Thymus (tissue), 11 donors: Measurements from ENCODE around the gene ZNF445. TPM values are rescaled to one million over a fixed set of nuclear protein-coding genes. Genes with fewer than 3 reads are reported as not detected.
"Not testable (repeated sequence)": the region's sequence is repeated elsewhere in the genome, so short reads cannot be mapped to it uniquely, and the experiment has no call there.

Source experiments
- DNase-seq, 9 donors: peaks; one replicate each; pipeline ENCODE4 v3.0.0-alpha.2; 2013; ENCODE audit warnings: low spot score in 9 of 9, low read depth in 6 of 9, missing footprints in 1 of 9
- H3K27ac ChIP-seq, 2 donors: one replicate each; pipeline ENCODE4 v1.5.1; 2013; ENCODE audit warnings: control low read depth in 1 of 2, low read depth in 1 of 2, low read length in 1 of 2, mild to moderate bottlenecking in 1 of 2, moderate library complexity in 1 of 2
- H3K27me3 ChIP-seq, 2 donors: one replicate each; pipeline ENCODE4 v1.5.1; 2013; ENCODE audit warnings: low read length in 1 of 2; ENCODE audit not compliant: control insufficient read depth in 2 of 2, insufficient read depth in 1 of 2
- H3K36me3 ChIP-seq, 2 donors: one replicate each; pipeline ENCODE4 v1.5.1; 2013; ENCODE audit warnings: low read length in 1 of 2, mild to moderate bottlenecking in 1 of 2, moderate library complexity in 1 of 2; ENCODE audit not compliant: control insufficient read depth in 2 of 2, insufficient read depth in 2 of 2
- H3K4me1 ChIP-seq, 2 donors: one replicate each; pipeline ENCODE4 v1.5.1; 2013; ENCODE audit warnings: low read length in 2 of 2; ENCODE audit not compliant: control insufficient read depth in 2 of 2, insufficient read depth in 2 of 2
- H3K4me3 ChIP-seq, 2 donors: one replicate each; pipeline ENCODE4 v1.5.1; 2013; ENCODE audit warnings: low read length in 2 of 2, control low read depth in 1 of 2, mild to moderate bottlenecking in 1 of 2
- H3K9me3 ChIP-seq, 2 donors: one replicate each; pipeline ENCODE4 v1.5.1; 2013; ENCODE audit warnings: low read length in 1 of 2, mild to moderate bottlenecking in 1 of 2; ENCODE audit not compliant: control insufficient read depth in 2 of 2, insufficient read depth in 1 of 2
- WGBS: extraction: QIAGEN DNeasy Blood & Tissue Kit; methylation state at CpG from one replicate; pipeline ENCODE4 v1.1.7; 2013; 5-methylcytosine and 5-hydroxymethylcytosine counted together
- polyA plus RNA-seq: library from polyadenylated mRNA; stranded (reverse); fragments of 200-250 nt; gene quantifications from one replicate; pipeline ENCODE4 v1.2.3, GENCODE V29; 2013
- total RNA-seq: library from RNA; stranded (reverse); fragments of 120-200 nt; gene quantifications from one replicate; pipeline ENCODE4 v1.2.4, GENCODE V29; 2013
- donor health status: healthy.

The ZNF445 gene
- total and polyA plus RNA-seq, 2 donors = 5.0 to 5.9 TPM

GRCh38 chr3:44510000-44510368, 32.5 kb upstream of the ZNF445 start:
- Histone ChIP-seq H3K27ac (peak overlapping the region; percentile 81 to 89), H3K4me1 (peaks cover 8 to 10% of the 10 kb centered on the region in 2 donors)
- WGBS = under 1% methylated on average over 6 of the region's 6 CpGs

GRCh38 chr3:44509393-44509921, 32.0 kb upstream of the ZNF445 start:
- H3K9me3 ChIP-seq = peaks cover 1 to 5% of the 10 kb centered on the region in 2 donors
- peak in 1 of 9 donors; percentile 7 for DNase-seq
- H3K4me1 ChIP-seq = peaks cover 8 to 10% of the 10 kb centered on the region in 2 donors
- peaks cover 0 to 3% of the 10 kb centered on the region in 2 donors for H3K36me3 ChIP-seq
- 67% methylated on average over 2 of the region's 2 CpGs for WGBS
- no peaks in the 10 kb centered on the region for H3K27me3 ChIP-seq
- peak overlapping the region; percentile 57 to 89 for H3K27ac ChIP-seq
- peak overlapping the region; percentile 71 to 91 for H3K4me3 ChIP-seq

More at GRCh38 chr3:44510000-44510368, 32.5 kb upstream of the ZNF445 start:
- H3K4me3 ChIP-seq = peak overlapping the region; percentile 71 to 91
- H3K27me3 ChIP-seq = no peaks in the 10 kb centered on the region
- peaks cover 1 to 5% of the 10 kb centered on the region in 2 donors for H3K9me3 ChIP-seq
- peak in 7 of 9 donors; percentile 29 to 75 (median 42) for DNase-seq
- peaks cover 0 to 3% of the 10 kb centered on the region in 2 donors for H3K36me3 ChIP-seq

GRCh38 chr3:44506961-44507360, 29.5 kb upstream of the ZNF445 start:
- Histone ChIP-seq H3K36me3 (peaks cover 7 to 9% of the 10 kb centered on the region in 2 donors), H3K4me3 (no peak overlapping the region), H3K27me3 (no peaks in the 10 kb centered on the region), H3K9me3 (peaks cover 1 to 17% of the 10 kb centered on the region in 2 donors), H3K27ac (no peak overlapping the region), H3K4me1 (peaks cover 8 to 10% of the 10 kb centered on the region in 2 donors)
- DNase-seq = no peak
- 97% methylated on average over 5 of the region's 5 CpGs for WGBS

- Histone ChIP-seq H3K4me3 (no peak overlapping the region), H3K4me1 (peaks cover 8 to 10% of the 10 kb centered on the region in 2 donors), H3K27ac (no peak overlapping the region), H3K27me3 (no peaks in the 10 kb centered on the region), H3K36me3 (peaks cover 11 to 13% of the 10 kb centered on the region in 2 donors), H3K9me3 (peaks cover 2 to 19% of the 10 kb centered on the region in 2 donors)
- 98% methylated on average over 3 of the region's 3 CpGs for WGBS
- DNase-seq = no peak
These were observed 29.1 kb upstream of the ZNF445 start for GRCh38 chr3:44506556-44506955.

GRCh38 chr3:44504566-44504965, 27.1 kb upstream of the ZNF445 start:
- Histone ChIP-seq H3K9me3 (peaks cover 11 to 28% of the 10 kb centered on the region in 2 donors), H3K36me3 (peaks cover 25 to 27% of the 10 kb centered on the region in 2 donors), H3K27ac (no peak overlapping the region), H3K27me3 (no peaks in the 10 kb centered on the region), H3K4me1 (peaks cover 3 to 4% of the 10 kb centered on the region in 2 donors), H3K4me3 (no peak overlapping the region)
- no peak for DNase-seq
- WGBS = 99% methylated on average over 1 of the region's 1 CpG

- not testable (repeated sequence) for H3K27me3 ChIP-seq, H3K4me3 ChIP-seq, H3K27ac ChIP-seq, H3K4me1 ChIP-seq, DNase-seq
- H3K9me3 ChIP-seq = peaks cover 11 to 33% of the 10 kb centered on the region in 2 donors
- H3K36me3 ChIP-seq = peaks cover 27 to 33% of the 10 kb centered on the region in 2 donors
- 96% methylated on average over 2 of the region's 2 CpGs for WGBS
These were observed 25.7 kb upstream of the ZNF445 start for GRCh38 chr3:44503178-44503577.

GRCh38 chr3:44501971-44502370, 24.5 kb upstream of the ZNF445 start:
- H3K4me3 ChIP-seq = no peak overlapping the region
- 99% methylated on average over 3 of the region's 3 CpGs for whole genome bisulfite sequencing
- peaks cover 34% of the 10 kb centered on the region in 2 donors for H3K36me3 ChIP-seq
- H3K4me1 ChIP-seq = no peaks in the 10 kb centered on the region
- no peaks in the 10 kb centered on the region for H3K27me3 ChIP-seq
- peaks cover 11 to 45% of the 10 kb centered on the region in 2 donors for H3K9me3 ChIP-seq
- no peak overlapping the region for H3K27ac ChIP-seq
- DNase-seq = no peak

- DNase-seq, H3K27me3 ChIP-seq, H3K4me3 ChIP-seq, H3K27ac ChIP-seq, H3K4me1 ChIP-seq: not testable (repeated sequence)
- Histone ChIP-seq H3K36me3 (peaks cover 34 to 43% of the 10 kb centered on the region in 2 donors), H3K9me3 (peaks cover 9 to 56% of the 10 kb centered on the region in 2 donors)
- 99% methylated on average over 4 of the region's 4 CpGs for WGBS
These were observed 22.4 kb upstream of the ZNF445 start for GRCh38 chr3:44499899-44500168.

GRCh38 chr3:44499149-44499898, 21.9 kb upstream of the ZNF445 start:
- Histone ChIP-seq H3K4me1 (no peaks in the 10 kb centered on the region), H3K36me3 (peaks cover 34 to 43% of the 10 kb centered on the region in 2 donors), H3K4me3 (no peak overlapping the region), H3K27me3 (no peaks in the 10 kb centered on the region), H3K9me3 (peaks cover 9 to 58% of the 10 kb centered on the region in 2 donors), H3K27ac (no peak overlapping the region)
- 98% methylated on average over 8 of the region's 8 CpGs for WGBS
- DNase-seq = no peak
